ENCODE measurements around the gene GATA5. TPM values are rescaled to one million over a fixed set of nuclear protein-coding genes. Genes with fewer than 3 reads are reported as not detected.

Gene GATA5
- polyA plus RNA-seq, 2 donors, result 0.01 to 0.04 TPM

DNA sequence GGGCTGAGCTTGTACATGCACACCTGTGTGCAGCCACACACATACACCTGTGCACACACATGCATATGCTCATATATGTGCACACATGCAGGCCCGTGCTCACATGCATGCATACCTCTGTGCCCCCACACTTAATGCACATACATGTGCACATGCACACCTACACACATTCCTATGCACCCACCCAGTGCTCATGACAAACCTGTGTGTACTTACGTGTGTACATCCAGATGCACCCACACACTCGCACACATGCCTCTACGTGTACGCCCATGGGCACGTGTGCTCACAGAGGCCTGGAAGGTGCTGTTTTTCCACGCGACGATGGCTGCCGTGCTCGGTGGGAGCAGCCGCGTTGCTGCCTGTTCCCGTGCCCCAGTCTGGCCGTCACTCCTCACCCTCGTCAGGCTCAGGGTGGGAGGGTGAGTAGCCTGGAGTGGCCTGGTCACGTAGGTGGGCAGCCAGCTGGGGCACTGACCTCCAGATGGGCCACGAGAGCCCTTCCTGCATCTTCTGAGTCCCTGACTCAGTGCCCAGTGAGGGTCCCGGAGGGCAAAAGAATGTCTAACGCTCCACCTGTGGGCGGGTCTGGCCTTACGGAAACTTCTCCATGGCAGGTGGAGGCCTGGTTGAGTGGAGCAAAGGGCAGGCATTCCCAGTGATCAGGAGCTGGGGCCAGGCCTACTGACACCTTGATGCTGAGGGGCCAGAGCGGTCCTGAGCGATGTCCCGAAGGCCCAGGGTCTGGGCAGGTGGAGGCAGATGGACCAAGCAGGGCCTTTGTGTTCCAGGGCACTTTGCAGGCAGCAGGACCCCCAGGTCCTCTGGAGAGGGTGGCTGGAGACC lies 8.0 kb upstream of the GATA5 start:
- Histone ChIP-seq H3K36me3 (ENCODE audit: control insufficient read depth in 2 of 2, insufficient read depth in 2 of 2, low read length in 1 of 2) (no peaks in the 10 kb centered on the region), H3K27ac (ENCODE audit: low read depth in 2 of 2, low read length in 1 of 2) (no peak overlapping the region), H3K4me1 (ENCODE audit: control insufficient read depth in 2 of 2, insufficient read depth in 2 of 2, low read length in 1 of 2) (peaks cover 8 to 10% of the 10 kb centered on the region in 2 donors), H3K9me3 (ENCODE audit: control insufficient read depth in 2 of 2, insufficient read depth in 1 of 2, low read depth in 1 of 2, low read length in 1 of 2) (peaks cover 0 to 2% of the 10 kb centered on the region in 2 donors), H3K27me3 (ENCODE audit: control insufficient read depth in 1 of 2, insufficient read depth in 2 of 2, low read length in 2 of 2) (peaks cover 5 to 6% of the 10 kb centered on the region in 2 donors), H3K4me3 (ENCODE audit: low read depth in 1 of 2, low read length in 2 of 2) (no peak overlapping the region)
- 85 to 88% methylated on average over 25 of the region's 25 CpGs for WGBS, 2 donors

DNA sequence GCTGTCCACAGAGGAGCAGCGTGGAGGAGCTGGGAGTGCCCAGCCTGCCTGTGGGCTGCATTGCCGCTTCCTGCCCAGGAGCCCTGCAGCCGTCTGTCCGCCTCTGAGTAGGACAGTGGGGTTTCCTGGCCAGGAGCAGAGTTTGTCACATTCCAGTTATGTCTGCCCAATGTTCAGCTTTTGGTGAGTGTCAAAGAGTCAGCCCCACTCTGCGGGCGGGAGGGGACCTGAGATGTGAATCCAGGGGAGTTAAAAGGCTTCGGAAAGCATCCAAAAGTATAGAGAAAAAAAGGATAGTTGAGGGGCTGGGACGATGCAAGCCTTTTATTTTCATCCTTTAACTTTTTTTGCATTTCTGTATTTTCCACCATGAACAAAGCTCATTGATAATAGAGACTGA lies 7.2 kb upstream of the GATA5 start:
- 63 to 72% methylated on average over 8 of the region's 8 CpGs for WGBS, 2 donors
- peaks cover 8 to 10% of the 10 kb centered on the region in 2 donors for H3K4me1 ChIP-seq (ENCODE audit: control insufficient read depth in 2 of 2, insufficient read depth in 2 of 2, low read length in 1 of 2)
- H3K9me3 ChIP-seq (ENCODE audit: control insufficient read depth in 2 of 2, insufficient read depth in 1 of 2, low read depth in 1 of 2, low read length in 1 of 2), result peaks cover 0 to 2% of the 10 kb centered on the region in 2 donors
- no peak overlapping the region for H3K4me3 ChIP-seq (ENCODE audit: low read depth in 1 of 2, low read length in 2 of 2)
- peaks cover 5 to 7% of the 10 kb centered on the region in 2 donors for H3K27me3 ChIP-seq (ENCODE audit: control insufficient read depth in 1 of 2, insufficient read depth in 2 of 2, low read length in 2 of 2)
- H3K36me3 ChIP-seq (ENCODE audit: control insufficient read depth in 2 of 2, insufficient read depth in 2 of 2, low read length in 1 of 2), result no peaks in the 10 kb centered on the region
- no peak overlapping the region for H3K27ac ChIP-seq (ENCODE audit: low read depth in 2 of 2, low read length in 1 of 2)

DNA sequence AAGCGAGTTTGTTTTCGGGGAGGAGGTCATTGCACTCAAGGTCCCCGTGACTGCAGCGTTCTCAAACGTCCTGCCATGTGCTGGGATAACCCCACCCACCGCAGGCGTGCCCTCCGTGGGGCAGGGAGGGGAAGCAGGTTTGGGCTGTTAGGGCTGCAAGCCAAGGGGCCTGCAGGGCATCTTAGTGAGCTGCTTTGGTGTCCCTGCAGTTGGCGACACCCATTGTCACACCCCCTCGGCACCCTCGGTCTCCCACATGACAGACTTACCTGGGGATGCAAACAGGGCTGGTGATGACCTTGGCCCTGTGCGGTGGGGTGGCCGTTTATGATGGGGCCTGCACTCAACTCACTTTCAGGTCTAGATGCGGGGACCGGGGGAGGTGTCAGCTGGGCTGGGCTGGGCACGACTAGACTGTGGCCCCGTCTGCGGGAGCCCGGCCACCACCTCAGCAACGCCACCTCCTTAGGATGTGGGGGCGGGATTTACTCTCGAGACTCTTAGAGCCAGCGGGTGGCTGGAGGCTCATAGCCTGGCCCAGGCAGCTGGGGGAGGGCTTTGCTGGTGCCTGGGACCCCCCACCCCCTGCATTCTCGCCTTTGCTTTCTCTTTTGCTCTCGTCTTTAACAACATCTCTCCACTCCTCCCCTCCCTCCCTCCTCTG lies 6.5 kb upstream of the GATA5 start:
- Histone ChIP-seq H3K27me3 (ENCODE audit: control insufficient read depth in 1 of 2, insufficient read depth in 2 of 2, low read length in 2 of 2) (peaks cover 5 to 7% of the 10 kb centered on the region in 2 donors), H3K27ac (ENCODE audit: low read depth in 2 of 2, low read length in 1 of 2) (no peak overlapping the region), H3K36me3 (ENCODE audit: control insufficient read depth in 2 of 2, insufficient read depth in 2 of 2, low read length in 1 of 2) (no peaks in the 10 kb centered on the region), H3K4me3 (ENCODE audit: low read depth in 1 of 2, low read length in 2 of 2) (no peak overlapping the region), H3K4me1 (ENCODE audit: control insufficient read depth in 2 of 2, insufficient read depth in 2 of 2, low read length in 1 of 2) (peaks cover 8 to 10% of the 10 kb centered on the region in 2 donors), H3K9me3 (ENCODE audit: control insufficient read depth in 2 of 2, insufficient read depth in 1 of 2, low read depth in 1 of 2, low read length in 1 of 2) (peaks cover 0 to 2% of the 10 kb centered on the region in 2 donors)
- WGBS, 2 donors, result 25 to 31% methylated on average over 25 of the region's 25 CpGs

DNA sequence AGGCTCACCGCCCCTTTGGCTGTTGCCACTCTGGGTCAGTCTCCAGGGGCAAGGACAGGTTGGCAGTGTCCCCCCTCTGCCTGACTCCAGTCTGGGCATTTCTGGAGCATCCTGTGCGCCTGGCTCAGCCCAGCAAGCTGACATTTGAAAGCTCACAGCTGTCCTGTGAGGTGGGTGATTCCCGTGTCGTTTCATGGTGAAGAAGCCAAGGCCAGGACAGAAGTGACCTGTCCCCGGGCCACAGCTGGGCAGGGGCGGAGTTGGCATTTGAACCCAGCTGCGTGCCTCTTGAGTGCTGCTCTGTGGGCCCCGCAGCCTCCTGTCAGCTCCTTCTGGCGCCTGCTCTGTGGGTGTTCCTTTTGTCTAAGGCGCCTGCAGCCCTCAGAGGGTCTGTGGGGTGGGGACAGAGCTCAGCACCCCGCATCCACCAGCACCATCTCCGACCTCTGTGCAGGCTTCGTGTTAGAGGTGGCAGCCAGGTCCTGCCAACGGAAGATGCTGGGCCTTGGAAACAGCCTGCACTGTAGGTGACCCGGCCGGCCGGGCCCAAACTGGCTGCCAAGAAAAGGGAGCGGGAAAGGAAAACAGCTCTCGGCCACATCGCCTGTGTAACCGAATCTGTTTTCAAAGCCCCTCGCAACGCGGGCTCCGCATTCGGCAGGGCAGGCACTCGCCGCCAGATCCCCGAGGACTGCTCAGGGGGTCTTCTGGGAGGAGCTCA lies 5.8 kb upstream of the GATA5 start:
- peaks cover 8 to 10% of the 10 kb centered on the region in 2 donors for H3K4me1 ChIP-seq (ENCODE audit: control insufficient read depth in 2 of 2, insufficient read depth in 2 of 2, low read length in 1 of 2)
- H3K4me3 ChIP-seq (ENCODE audit: low read depth in 1 of 2, low read length in 2 of 2), result no peak overlapping the region
- no peak overlapping the region for H3K27ac ChIP-seq (ENCODE audit: low read depth in 2 of 2, low read length in 1 of 2)

DNA sequence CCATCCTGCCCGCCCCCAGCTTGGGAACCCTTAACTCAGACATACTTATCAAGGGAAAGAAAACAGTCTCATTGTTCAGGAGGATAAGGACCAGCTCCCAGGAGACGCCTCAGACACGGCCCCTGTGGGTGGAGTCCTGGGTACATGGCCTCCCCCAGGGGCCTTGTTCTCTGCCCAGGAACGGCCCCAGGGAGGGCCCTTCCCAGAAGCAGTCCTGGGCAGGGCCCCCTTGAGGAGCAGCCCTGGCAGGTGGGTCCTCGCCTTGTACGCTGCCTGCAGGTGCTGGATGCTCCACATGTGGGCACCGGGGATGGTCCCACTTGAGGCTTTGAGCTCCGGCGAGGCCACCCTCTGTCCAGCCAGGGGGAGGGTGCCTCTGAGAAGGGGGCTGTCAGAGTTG lies 4.5 kb upstream of the GATA5 start:
- peaks cover 7 to 18% of the 10 kb centered on the region in 2 donors for H3K27me3 ChIP-seq (ENCODE audit: control insufficient read depth in 1 of 2, insufficient read depth in 2 of 2, low read length in 2 of 2)
- peaks cover 10 to 21% of the 10 kb centered on the region in 2 donors for H3K4me1 ChIP-seq (ENCODE audit: control insufficient read depth in 2 of 2, insufficient read depth in 2 of 2, low read length in 1 of 2)
- H3K36me3 ChIP-seq (ENCODE audit: control insufficient read depth in 2 of 2, insufficient read depth in 2 of 2, low read length in 1 of 2), result no peaks in the 10 kb centered on the region
- peaks cover 0 to 2% of the 10 kb centered on the region in 2 donors for H3K9me3 ChIP-seq (ENCODE audit: control insufficient read depth in 2 of 2, insufficient read depth in 1 of 2, low read depth in 1 of 2, low read length in 1 of 2)
- H3K4me3 ChIP-seq (ENCODE audit: low read depth in 1 of 2, low read length in 2 of 2), result no peak overlapping the region
- 62 to 65% methylated on average over 9 of the region's 9 CpGs for WGBS, 2 donors
- H3K27ac ChIP-seq (ENCODE audit: low read depth in 2 of 2, low read length in 1 of 2), result no peak overlapping the region

More for the DNA sequence above, 5.8 kb upstream of the GATA5 start:
- Histone ChIP-seq H3K9me3 (ENCODE audit: control insufficient read depth in 2 of 2, insufficient read depth in 1 of 2, low read depth in 1 of 2, low read length in 1 of 2) (peaks cover 0 to 2% of the 10 kb centered on the region in 2 donors), H3K27me3 (ENCODE audit: control insufficient read depth in 1 of 2, insufficient read depth in 2 of 2, low read length in 2 of 2) (peaks cover 6 to 7% of the 10 kb centered on the region in 2 donors), H3K36me3 (ENCODE audit: control insufficient read depth in 2 of 2, insufficient read depth in 2 of 2, low read length in 1 of 2) (no peaks in the 10 kb centered on the region)
- WGBS, 2 donors, result 31 to 45% methylated on average over 29 of the region's 29 CpGs

DNA sequence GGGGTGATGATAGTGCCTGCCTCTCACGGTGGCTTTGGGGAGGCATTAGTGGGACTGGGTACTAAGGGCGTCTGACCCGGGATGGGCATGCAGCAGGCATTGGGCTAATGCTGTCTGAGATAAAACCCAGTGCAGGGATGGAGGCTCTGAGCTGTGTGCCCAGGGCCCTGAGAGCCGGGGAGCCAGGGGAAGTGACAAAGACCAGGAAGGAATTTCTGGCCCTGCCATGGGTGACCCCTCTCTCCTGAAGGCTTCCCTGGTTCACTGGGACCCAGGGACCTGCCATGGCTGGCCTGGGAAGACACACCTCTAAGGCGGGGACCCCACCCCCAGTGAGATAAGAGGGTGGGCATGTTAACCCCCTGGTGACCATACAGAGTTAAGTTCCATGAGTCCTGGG lies 3.9 kb upstream of the GATA5 start:
- Histone ChIP-seq H3K36me3 (ENCODE audit: control insufficient read depth in 2 of 2, insufficient read depth in 2 of 2, low read length in 1 of 2) (no peaks in the 10 kb centered on the region), H3K4me1 (ENCODE audit: control insufficient read depth in 2 of 2, insufficient read depth in 2 of 2, low read length in 1 of 2) (peaks cover 6 to 25% of the 10 kb centered on the region in 2 donors), H3K9me3 (ENCODE audit: control insufficient read depth in 2 of 2, insufficient read depth in 1 of 2, low read depth in 1 of 2, low read length in 1 of 2) (peaks cover 0 to 2% of the 10 kb centered on the region in 2 donors), H3K27ac (ENCODE audit: low read depth in 2 of 2, low read length in 1 of 2) (no peak overlapping the region), H3K27me3 (ENCODE audit: control insufficient read depth in 1 of 2, insufficient read depth in 2 of 2, low read length in 2 of 2) (peaks cover 7 to 25% of the 10 kb centered on the region in 2 donors), H3K4me3 (ENCODE audit: low read depth in 1 of 2, low read length in 2 of 2) (no peak overlapping the region)
- 43 to 55% methylated on average over 5 of the region's 5 CpGs for WGBS, 2 donors

DNA sequence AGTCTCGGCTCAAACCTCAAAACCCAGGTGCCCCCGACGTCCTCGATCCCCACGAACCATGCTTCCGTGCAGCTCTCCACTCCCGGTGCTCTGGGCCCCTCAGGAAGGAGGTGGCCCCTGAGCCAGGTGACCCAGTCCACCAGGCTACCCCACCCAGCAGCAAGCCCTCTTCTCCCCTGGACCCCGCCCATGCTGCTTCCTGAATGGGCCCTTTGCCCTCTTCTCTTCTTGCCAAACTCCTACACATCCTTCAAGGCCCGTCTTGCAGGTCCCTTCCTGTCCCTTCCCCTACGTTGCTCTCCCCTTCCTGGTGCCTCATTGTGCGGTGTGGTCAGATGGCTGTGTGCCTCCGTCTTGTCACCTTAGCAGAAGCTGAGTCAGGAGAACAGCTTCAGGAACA lies 3.4 kb upstream of the GATA5 start:
- Histone ChIP-seq H3K27me3 (ENCODE audit: control insufficient read depth in 1 of 2, insufficient read depth in 2 of 2, low read length in 2 of 2) (peaks cover 7 to 25% of the 10 kb centered on the region in 2 donors), H3K36me3 (ENCODE audit: control insufficient read depth in 2 of 2, insufficient read depth in 2 of 2, low read length in 1 of 2) (no peaks in the 10 kb centered on the region), H3K4me1 (ENCODE audit: control insufficient read depth in 2 of 2, insufficient read depth in 2 of 2, low read length in 1 of 2) (peaks cover 6 to 25% of the 10 kb centered on the region in 2 donors), H3K27ac (ENCODE audit: low read depth in 2 of 2, low read length in 1 of 2) (no peak overlapping the region), H3K4me3 (ENCODE audit: low read depth in 1 of 2, low read length in 2 of 2) (no peak overlapping the region), H3K9me3 (ENCODE audit: control insufficient read depth in 2 of 2, insufficient read depth in 1 of 2, low read depth in 1 of 2, low read length in 1 of 2) (peaks cover 0 to 2% of the 10 kb centered on the region in 2 donors)
- WGBS, 2 donors, result 66 to 68% methylated on average over 12 of the region's 12 CpGs

DNA sequence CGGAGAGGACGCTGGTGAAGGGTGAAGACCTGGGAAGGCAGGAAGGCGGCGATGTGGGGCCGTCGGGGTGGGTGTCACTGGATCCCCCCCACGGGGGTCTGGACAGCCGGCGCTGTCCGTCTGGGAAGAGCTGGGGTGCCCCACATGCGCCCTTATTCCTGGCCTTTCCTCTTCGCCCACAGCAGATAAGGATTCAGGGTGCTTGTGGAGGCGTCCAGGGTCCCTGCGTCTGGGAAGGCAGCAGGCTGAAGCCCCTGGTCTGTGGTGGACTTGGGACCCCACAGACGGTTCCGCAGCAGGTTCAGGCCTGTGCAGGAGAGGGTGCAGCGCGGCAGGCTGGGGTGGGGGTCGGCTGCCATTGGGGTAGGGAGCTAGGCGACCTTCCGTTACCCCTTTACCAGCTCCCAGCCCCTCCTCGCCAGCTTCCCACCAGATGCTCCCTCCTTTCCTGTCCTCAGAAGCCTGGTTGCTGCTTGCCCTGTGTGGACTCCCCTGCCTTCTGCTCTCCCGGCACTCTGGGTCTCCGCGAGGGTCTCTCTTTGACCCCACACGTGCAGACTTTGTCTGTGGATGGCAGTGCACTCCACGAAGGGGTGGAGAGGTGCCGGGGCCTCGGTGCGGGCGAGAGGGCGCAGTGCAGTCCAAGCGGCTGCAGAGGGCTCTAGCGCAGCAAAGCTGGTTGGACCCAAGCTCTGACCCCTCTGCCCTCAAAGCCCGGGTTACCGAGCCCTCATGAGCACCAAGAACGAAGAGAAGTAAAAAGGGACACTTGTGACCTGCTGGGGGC lies 2.1 kb upstream of the GATA5 start:
- Histone ChIP-seq H3K9me3 (ENCODE audit: control insufficient read depth in 2 of 2, insufficient read depth in 1 of 2, low read depth in 1 of 2, low read length in 1 of 2) (peaks cover 0 to 2% of the 10 kb centered on the region in 2 donors), H3K36me3 (ENCODE audit: control insufficient read depth in 2 of 2, insufficient read depth in 2 of 2, low read length in 1 of 2) (no peaks in the 10 kb centered on the region), H3K4me1 (ENCODE audit: control insufficient read depth in 2 of 2, insufficient read depth in 2 of 2, low read length in 1 of 2) (peaks cover 6 to 25% of the 10 kb centered on the region in 2 donors), H3K27me3 (ENCODE audit: control insufficient read depth in 1 of 2, insufficient read depth in 2 of 2, low read length in 2 of 2) (peaks cover 3 to 22% of the 10 kb centered on the region in 2 donors), H3K27ac (ENCODE audit: low read depth in 2 of 2, low read length in 1 of 2) (no peak overlapping the region), H3K4me3 (ENCODE audit: low read depth in 1 of 2, low read length in 2 of 2) (no peak overlapping the region)
- 32 to 35% methylated on average over 37 of the region's 37 CpGs for WGBS, 2 donors

All from esophagus (tissue), 2 donors.